M059J (cell line): Measurements from ENCODE around the gene ANTXR1. TPM values are rescaled to one million over a fixed set of nuclear protein-coding genes. Genes with fewer than 3 reads are reported as not detected.
A peak's percentile ranks its signal among the peaks of the same experiment; 100 is the strongest.

Source experiments
- DNase-seq: peaks from one replicate; pipeline ENCODE4 v3.0.0-alpha.2; 2012; ENCODE audit warnings: low read depth
- total RNA-seq: library from RNA; depleted of rRNA; stranded (reverse); fragments of >200 nt; shearing (Covaris generic); gene quantifications from 2 replicates; pipeline ENCODE4 v1.2.3, GENCODE V29; 2014

Gene ANTXR1
- total RNA-seq, 1 experiment from 2014 or later: 38.6 TPM

- no peak for DNase-seq
Observed at GRCh38 chr2:69131983-69132675, 119.2 kb downstream of the ANTXR1 start.

DNA sequence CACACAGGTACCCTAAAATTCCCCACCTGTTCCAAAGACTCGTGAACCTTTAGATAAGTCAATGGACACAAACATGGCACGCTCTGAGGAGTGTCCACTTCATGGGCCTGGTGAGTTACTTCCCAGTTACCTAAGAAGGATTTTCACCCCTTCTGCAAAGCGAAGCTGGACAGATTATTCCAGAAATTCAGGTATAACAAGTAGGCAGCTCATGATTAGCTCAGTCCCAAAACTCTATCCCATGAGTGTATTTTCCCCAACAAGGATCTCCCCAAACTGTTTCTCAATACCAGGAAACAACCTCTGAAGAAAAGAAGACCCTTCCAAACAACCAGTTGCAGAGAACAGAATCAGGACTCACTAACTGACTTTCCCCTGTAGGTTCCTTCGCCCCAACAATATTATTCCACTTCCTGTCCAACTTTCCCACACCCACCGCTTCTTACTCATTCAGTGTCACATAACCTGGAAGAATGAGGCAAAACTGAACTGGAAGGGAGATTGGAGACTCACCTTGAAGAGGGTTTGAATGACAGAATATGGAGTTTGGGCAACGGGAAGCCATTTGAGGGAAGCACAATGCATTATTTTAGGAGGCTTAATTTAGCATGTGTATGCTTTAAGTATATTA is 120.1 kb downstream of the ANTXR1 start:
- DNase-seq: peak; percentile 12

- no peak for DNase-seq
Observed at GRCh38 chr2:69133898-69134297, 120.9 kb downstream of the ANTXR1 start.

DNA sequence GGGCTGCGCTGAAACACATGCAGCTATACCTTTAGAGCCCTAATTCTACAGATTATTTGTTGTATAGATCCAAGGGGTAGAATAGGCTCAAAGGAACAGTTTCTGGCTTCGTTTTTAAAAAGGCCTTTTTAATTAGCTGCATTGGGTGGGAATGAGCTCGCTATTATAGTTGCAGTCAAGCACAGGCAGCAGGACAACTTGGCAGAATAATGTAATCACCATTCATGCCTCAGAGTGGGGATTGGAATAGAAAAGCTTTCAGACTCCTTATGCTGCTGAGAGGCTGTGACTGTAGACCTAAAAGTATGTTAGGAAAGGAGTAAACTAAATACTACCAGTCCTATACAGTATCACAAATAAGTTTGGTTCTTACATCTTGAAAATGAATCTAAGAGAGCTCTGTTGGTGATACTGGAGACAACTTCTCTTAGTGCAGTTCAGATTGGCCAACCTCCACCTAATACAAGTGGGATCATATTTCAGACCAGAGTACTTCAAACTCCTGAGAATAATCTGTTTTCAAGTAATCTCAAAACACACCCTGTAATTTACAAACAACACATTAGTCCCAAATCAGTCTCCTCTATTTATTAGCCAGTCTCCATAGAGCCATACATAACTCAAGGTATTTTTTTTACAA is 121.4 kb downstream of the ANTXR1 start:
- no peak for DNase-seq

DNA sequence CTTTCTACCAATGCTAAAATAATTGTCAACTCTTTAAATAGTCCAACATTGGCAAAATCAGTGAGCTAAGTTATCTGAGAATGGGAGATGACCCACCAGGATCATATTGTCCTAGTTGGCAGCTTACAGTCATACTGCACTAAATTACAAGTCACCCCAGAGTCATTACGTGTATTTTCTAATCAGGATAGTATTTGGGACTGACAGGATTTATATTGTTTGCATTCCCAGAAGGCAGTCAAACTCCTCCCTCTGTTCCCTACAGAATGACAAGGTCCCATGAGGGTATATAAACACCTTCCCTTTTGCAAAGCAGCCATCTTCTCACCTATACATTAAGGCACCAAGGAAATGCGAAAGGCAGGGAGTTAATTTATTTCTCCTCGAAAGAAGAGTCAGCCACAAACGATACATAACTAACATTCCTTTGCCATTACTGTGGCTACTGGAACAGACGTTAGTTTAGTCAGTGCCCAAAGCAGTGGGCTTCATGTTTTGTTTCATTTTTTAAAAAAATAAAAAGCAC is 125.3 kb downstream of the ANTXR1 start:
- DNase-seq: peak; percentile 84

- DNase-seq: peak; percentile 94
Observed at GRCh38 chr2:69138793-69139459, 125.9 kb downstream of the ANTXR1 start.

GRCh38 chr2:69139778-69140670 is 127.0 kb downstream of the ANTXR1 start:
- no peak for DNase-seq

GRCh38 chr2:69141061-69141460 is 128.1 kb downstream of the ANTXR1 start:
- no peak for DNase-seq

- DNase-seq: peak; percentile 68
Observed at GRCh38 chr2:69143748-69144360, 130.9 kb downstream of the ANTXR1 start.

- DNase-seq: no peak
Observed at GRCh38 chr2:69145204-69145603, 132.2 kb downstream of the ANTXR1 start.

DNA sequence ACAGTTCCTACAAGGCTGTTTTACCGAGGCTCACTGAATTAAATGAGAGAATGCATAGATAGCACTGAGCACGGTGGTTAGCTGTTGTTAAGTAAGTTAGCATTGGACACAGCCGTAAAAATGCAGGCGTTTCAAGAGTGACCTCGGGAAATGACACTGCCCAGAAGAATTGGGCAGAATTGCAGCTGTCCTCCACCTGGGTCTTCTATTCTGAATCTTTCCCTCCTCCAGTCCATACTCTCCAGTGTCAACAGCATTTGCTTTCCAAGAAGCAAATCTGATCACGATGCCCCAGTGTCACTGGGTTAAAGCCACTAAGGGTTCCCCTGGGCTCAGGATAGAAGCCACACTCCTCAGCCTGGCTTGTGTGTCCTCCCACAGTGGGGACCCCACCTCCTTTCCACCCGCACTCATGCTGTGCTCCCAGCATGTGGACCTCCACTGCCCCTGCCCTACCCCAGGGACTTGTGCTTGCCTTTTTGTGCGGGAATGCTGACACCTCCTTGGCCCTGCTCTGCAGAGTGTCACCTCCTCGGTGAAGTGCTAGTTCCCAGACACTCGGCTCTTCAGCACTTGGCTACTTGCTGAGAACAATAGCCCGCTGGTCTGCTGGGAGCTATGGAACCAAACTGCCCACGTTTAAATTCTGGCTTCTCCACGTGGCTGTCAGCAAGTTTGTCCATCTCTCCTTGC is 135.0 kb downstream of the ANTXR1 start:
- no peak for DNase-seq

GRCh38 chr2:69149631-69150215 is 136.7 kb downstream of the ANTXR1 start:
- DNase-seq: peak; percentile 76

DNA sequence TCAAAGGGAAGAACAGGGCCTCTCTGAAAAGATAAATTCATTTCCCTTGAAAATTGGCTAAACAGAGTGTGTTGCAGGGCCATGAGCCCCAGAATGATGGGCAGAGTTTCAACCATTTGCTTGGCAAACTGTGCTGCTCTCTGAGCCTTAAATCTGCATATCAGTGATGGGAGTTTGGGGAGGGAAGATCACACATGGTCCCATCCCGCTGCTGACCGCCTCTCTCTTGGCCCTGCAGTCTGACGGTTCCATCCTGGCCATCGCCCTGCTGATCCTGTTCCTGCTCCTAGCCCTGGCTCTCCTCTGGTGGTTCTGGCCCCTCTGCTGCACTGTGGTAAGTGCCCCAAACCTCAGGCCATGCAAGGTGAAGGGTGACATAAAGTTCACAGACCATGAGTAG is 139.0 kb downstream of the ANTXR1 start:
- no peak for DNase-seq

- DNase-seq: no peak
Observed at GRCh38 chr2:69152847-69153583, 140.0 kb downstream of the ANTXR1 start.

- peak; percentile 67 for DNase-seq
Observed at GRCh38 chr2:69154106-69154505, 141.1 kb downstream of the ANTXR1 start.

GRCh38 chr2:69156624-69157023 is 143.6 kb downstream of the ANTXR1 start:
- no peak for DNase-seq

DNA sequence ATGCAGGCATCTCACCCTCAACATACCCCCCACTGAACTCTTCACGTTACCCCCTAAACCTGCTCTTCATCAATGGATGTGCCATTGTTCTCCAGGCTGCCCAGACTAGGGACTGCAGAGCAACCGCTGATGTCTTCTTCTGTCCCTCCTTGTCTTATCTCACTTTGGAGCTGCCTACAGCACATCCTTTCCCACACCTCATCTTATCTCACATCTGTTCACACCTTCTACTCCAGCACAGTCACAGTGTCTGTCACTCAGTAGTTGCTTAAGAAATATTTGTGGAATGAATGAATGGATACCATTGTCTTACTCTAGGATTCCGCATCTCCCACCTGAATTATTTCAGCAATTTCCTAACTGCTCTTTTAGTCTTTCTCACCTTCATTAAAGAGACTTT is 144.5 kb downstream of the ANTXR1 start:
- no peak for DNase-seq

- peak; percentile 33 for DNase-seq
Observed at GRCh38 chr2:69159986-69160385, 147.0 kb downstream of the ANTXR1 start.

DNA sequence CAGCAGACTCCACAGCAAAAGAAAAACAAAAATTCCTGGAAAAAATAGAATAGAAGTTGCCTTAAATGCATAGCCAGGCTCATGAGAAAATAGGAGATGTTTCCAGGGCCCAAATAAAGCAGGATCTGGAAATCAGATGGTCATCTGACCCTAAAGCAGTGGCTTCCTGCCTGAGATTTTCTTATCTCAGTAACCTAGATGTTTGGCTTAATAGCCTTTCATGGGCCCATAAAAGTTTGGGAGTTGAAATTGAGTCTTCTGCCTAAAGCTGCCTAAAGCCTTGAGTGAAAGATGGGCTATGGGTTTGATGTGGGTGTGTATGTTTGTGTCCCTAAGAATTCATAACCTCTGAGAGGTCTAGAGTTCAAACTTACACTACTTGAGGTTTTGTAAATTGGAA is 149.1 kb downstream of the ANTXR1 start:
- DNase-seq: peak; percentile 35
